HG02623 (cell line): Measurements from ENCODE around the gene AIPL1.

Experiments used
- ATAC-seq: cut with Tn5 transposase; IDR thresholded peaks from one replicate; pipeline ENCODE4 v1.9.1; 2021; ENCODE audit warnings: moderate library complexity; ENCODE audit not compliant: unreplicated experiment

AIPL1 gene

GRCh38 chr17:6467567-6467966, 32.6 kb upstream of the AIPL1 start:
- ATAC-seq, result no peak

GRCh38 chr17:6465206-6466003, 30.5 kb upstream of the AIPL1 start:
- ATAC-seq, result no peak

GRCh38 chr17:6464446-6465041, 29.6 kb upstream of the AIPL1 start:
- no peak for ATAC-seq

- no peak for ATAC-seq
Observed at GRCh38 chr17:6463616-6464445, 28.9 kb upstream of the AIPL1 start.

GRCh38 chr17:6462692-6463091, 27.8 kb upstream of the AIPL1 start:
- ATAC-seq, result no peak

GRCh38 chr17:6461792-6462524, 27.0 kb upstream of the AIPL1 start:
- no peak for ATAC-seq

- no peak for ATAC-seq
Observed at GRCh38 chr17:6461246-6461645, 26.3 kb upstream of the AIPL1 start.

GRCh38 chr17:6460531-6461161, 25.7 kb upstream of the AIPL1 start:
- ATAC-seq, result no peak

GRCh38 chr17:6458460-6458950, 23.6 kb upstream of the AIPL1 start:
- no peak for ATAC-seq

- ATAC-seq, result no peak
Observed at GRCh38 chr17:6457688-6458459, 23.0 kb upstream of the AIPL1 start.

GRCh38 chr17:6456914-6457687, 22.2 kb upstream of the AIPL1 start:
- no peak for ATAC-seq

GRCh38 chr17:6456321-6456720, 21.4 kb upstream of the AIPL1 start:
- ATAC-seq, result no peak

- ATAC-seq, result no peak
Observed at GRCh38 chr17:6455321-6455705, 20.4 kb upstream of the AIPL1 start.

- no peak for ATAC-seq
Observed at GRCh38 chr17:6454495-6455320, 19.8 kb upstream of the AIPL1 start.

GRCh38 chr17:6453279-6454024, 18.5 kb upstream of the AIPL1 start:
- no peak for ATAC-seq

GRCh38 chr17:6452471-6453266, 17.7 kb upstream of the AIPL1 start:
- no peak for ATAC-seq
